Measurements from ENCODE around the gene SPDYE1. TPM values are rescaled to one million over a fixed set of nuclear protein-coding genes. Genes with fewer than 3 reads are reported as not detected.

Gene SPDYE1
- under 0.01 TPM in 1 of 2 replicates, not detected in the other for total RNA-seq

GRCh38 chr7:43997532-43997931 lies at the start of gene SPDYE1:
TSS of gene SPDYE1 (plus strand) at chr7:43997897. CDS start at chr7:43999950, 2,053 bp downstream.

GRCh38 chr7:44044315-44045225 lies 46.9 kb downstream of the SPDYE1 start, which contains the start of gene DBNL:
TSS of gene DBNL (plus strand) at chr7:44044702. CDS start at chr7:44044738, 36 bp downstream.

Other genes with a start within 250 kb of the SPDYE1 start
- 30.7 and 32.3 TPM in 2 replicates for gene BLVRA, start 239.2 kb upstream of the SPDYE1 start, total RNA-seq
- gene MRPS24, start 128.4 kb upstream of the SPDYE1 start, total RNA-seq = 85.8 and 97.7 TPM in 2 replicates
- 23.1 and 26.4 TPM in 2 replicates for gene URGCP, start 91.3 kb upstream of the SPDYE1 start, total RNA-seq
- 9.4 and 9.6 TPM in 2 replicates for gene UBE2D4, start 71.5 kb upstream of the SPDYE1 start, total RNA-seq
- gene DBNL, start 46.8 kb downstream of the SPDYE1 start, total RNA-seq = 77.2 and 92.3 TPM in 2 replicates
- 0.37 TPM in 1 of 2 replicates, not detected in the other for gene PGAM2, start 67.7 kb downstream of the SPDYE1 start, total RNA-seq
- 19.8 and 22.1 TPM in 2 replicates for gene POLM, start 84.6 kb downstream of the SPDYE1 start, total RNA-seq
- gene AEBP1, start 106.4 kb downstream of the SPDYE1 start, total RNA-seq = 66.3 and 81.6 TPM in 2 replicates
- 195 and 222 TPM in 2 replicates for gene POLD2, start 125.7 kb downstream of the SPDYE1 start, total RNA-seq
- gene MYL7, start 143.4 kb downstream of the SPDYE1 start, total RNA-seq = 0.73 TPM in 1 of 2 replicates, not detected in the other
- 0.73 and 1.6 TPM in 2 replicates for gene GCK, start 191.5 kb downstream of the SPDYE1 start, total RNA-seq
- gene YKT6, start 203.1 kb downstream of the SPDYE1 start, total RNA-seq = 56.2 and 77.8 TPM in 2 replicates

Data from subcutaneous preadipocyte (primary cell).